Activated T-cell treated with anti-CD3 and anti-CD28 coated beads, Interleukin-2, amount 50 U/mL, for 24 hours (primary cell): Measurements from ENCODE around the gene FAHD2A.
"Not testable (repeated sequence)": the region's sequence is repeated elsewhere in the genome, so short reads cannot be mapped to it uniquely, and the experiment has no call there.

Experiments used
- DNase-seq: peaks from one replicate; pipeline ENCODE4 v3.0.0-alpha.2; 2020
- H3K27ac Mint-ChIP-seq: 2 replicates; pipeline ENCODE4 v1.8.0; 2020; ENCODE audit warnings: mild to moderate bottlenecking, mixed read lengths
- H3K27me3 Mint-ChIP-seq: 2 replicates; pipeline ENCODE4 v1.8.0; 2020; ENCODE audit warnings: mixed read lengths
- H3K36me3 Mint-ChIP-seq: 2 replicates; pipeline ENCODE4 v1.8.0; 2020; ENCODE audit warnings: low read depth, mixed read lengths
- H3K4me1 Mint-ChIP-seq: 2 replicates; pipeline ENCODE4 v1.8.0; 2020; ENCODE audit warnings: low read depth, mixed read lengths
- H3K4me3 Mint-ChIP-seq: 2 replicates; pipeline ENCODE4 v1.8.0; 2020; ENCODE audit warnings: mild to moderate bottlenecking, moderate library complexity, mixed read lengths
- H3K9me3 Mint-ChIP-seq: 2 replicates; pipeline ENCODE4 v1.8.0; 2020; ENCODE audit warnings: mixed read lengths

Gene FAHD2A

DNA sequence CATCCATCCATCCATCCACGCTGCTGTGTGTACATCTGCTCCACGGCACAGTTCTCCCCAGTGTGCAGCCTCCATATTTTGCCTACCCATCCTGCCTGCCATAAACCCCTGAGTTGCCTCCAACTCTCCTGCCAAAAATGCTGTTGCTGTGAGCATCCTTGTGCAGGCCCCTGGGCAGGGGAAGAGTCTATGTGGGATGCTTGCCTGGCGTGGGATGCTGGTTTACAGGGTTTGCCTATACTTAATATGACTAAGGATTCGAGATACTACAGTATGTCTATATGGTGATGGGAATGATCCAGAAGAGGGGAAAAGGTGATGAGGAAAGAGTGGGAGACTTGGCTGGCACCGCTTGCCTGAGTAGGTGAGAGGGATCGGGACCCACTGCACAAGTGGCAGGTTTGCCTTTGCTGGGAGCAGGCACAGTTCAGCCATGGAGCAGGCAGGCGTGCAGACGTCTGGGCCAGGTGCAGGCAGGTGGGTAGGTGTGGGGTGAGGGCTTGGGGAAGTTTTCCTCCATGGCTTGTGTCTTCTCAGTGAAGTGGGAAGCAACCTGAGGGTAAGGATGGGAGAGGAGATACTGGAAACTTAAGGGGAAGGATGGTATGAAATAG is 30.2 kb upstream of the FAHD2A start:
- Mint-ChIP-seq H3K36me3 (no peaks in the 10 kb centered on the region), H3K4me1 (peaks cover 4% of the 10 kb centered on the region), H3K27me3 (peaks cover 39% of the 10 kb centered on the region), H3K9me3 (peaks cover 5% of the 10 kb centered on the region), H3K27ac (no peak overlapping the region), H3K4me3 (no peak overlapping the region)
- no peak for DNase-seq

DNA sequence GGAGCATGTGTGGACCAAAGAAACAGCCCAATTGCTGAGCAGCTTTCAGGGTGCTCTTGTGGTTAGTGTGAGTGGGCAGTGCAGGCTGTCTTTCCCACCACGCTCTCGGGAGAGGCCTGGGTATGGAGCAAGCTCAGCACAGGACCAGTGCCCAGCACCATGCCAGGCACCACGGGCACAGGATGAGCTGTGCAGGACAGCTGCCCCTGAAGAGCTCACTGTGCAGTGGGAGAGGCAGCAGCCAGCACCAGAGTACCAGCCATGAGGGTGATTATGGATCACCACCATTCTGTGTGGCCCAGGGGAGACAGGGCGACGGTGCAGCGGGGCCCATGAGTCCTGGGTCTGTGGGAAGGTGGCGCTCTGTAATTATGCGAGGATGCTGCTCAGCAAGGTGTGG is 29.7 kb upstream of the FAHD2A start:
- peaks cover 39% of the 10 kb centered on the region for H3K27me3 Mint-ChIP-seq

DNA sequence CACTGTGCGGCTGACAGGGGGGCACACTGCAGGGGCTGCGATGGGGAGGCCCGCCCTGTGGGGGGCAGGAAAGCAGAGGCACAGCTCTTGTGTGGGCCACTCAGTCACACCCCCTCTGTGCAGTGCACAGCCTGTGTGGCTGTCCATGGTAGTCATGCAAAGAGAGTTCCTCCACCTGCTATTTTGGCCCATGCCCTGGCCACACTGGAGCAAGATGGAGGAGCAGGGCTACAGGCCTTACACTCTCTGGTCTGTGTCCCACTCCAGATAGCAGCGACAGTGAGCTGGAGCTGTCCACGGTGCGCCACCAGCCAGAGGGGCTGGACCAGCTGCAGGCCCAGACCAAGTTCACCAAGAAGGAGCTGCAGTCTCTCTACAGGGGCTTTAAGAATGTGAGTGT is 28.5 kb upstream of the FAHD2A start:
- H3K9me3 Mint-ChIP-seq = peaks cover 5% of the 10 kb centered on the region
- peaks cover 33% of the 10 kb centered on the region for H3K27me3 Mint-ChIP-seq

More for the DNA sequence above, 29.7 kb upstream of the FAHD2A start:
- Mint-ChIP-seq H3K36me3 (no peaks in the 10 kb centered on the region), H3K27ac (no peak overlapping the region), H3K9me3 (peaks cover 5% of the 10 kb centered on the region), H3K4me3 (no peak overlapping the region), H3K4me1 (peaks cover 4% of the 10 kb centered on the region)
- no peak for DNase-seq

DNA sequence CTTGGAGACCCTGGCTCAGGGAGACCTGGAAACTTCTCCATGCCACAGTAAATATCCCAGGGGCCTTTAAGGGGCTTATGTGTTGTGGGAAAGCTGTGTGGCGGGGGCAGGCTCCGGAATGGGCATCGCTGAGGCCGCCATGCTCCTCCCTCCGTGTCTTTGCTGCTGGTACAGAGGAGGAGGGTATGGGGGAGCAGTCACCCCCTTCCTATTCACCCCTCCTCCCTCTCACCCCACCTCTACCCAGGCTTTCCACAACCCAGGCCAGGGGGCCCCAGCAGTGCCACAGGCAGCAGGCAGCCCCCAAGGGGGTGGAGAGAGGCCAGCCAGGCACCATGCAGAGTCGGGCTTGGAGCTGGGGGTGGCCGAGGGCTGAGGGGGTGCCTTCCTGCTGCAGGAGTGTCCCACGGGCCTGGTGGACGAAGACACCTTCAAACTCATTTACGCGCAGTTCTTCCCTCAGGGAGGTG is 28.0 kb upstream of the FAHD2A start:
- no peaks in the 10 kb centered on the region for H3K36me3 Mint-ChIP-seq
- no peak overlapping the region for H3K27ac Mint-ChIP-seq
- H3K4me3 Mint-ChIP-seq = no peak overlapping the region
- peaks cover 5% of the 10 kb centered on the region for H3K9me3 Mint-ChIP-seq
- DNase-seq = no peak
- peaks cover 4% of the 10 kb centered on the region for H3K4me1 Mint-ChIP-seq
- peaks cover 33% of the 10 kb centered on the region for H3K27me3 Mint-ChIP-seq

More for the DNA sequence above, 28.5 kb upstream of the FAHD2A start:
- DNase-seq = no peak
- H3K4me3 Mint-ChIP-seq = no peak overlapping the region
- no peaks in the 10 kb centered on the region for H3K36me3 Mint-ChIP-seq
- peaks cover 4% of the 10 kb centered on the region for H3K4me1 Mint-ChIP-seq
- H3K27ac Mint-ChIP-seq = no peak overlapping the region

DNA sequence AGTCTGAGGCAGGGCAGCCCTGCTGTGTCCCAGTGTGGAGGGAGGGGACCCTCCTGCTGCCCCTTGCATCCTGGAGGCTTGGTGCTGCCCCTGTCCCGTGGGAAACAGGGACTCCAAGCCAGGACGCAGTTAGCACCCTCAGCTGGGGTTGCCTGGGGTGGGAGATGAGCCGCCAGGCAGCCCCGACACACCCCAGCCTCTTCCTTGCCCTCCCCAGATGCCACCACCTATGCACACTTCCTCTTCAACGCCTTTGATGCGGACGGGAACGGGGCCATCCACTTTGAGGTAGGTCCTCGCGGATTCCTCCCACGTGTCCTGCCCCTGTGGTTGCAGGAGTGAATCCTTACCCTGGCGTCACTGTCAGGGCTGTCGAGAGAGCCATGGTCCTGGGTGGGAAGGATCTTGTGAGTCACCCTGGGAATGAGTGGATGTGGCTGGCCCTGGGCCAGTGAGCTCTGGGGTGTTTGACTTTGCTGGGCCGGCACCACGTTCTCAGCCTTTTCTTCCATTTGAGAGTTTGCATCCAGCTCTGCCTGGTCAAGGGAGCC is 27.5 kb upstream of the FAHD2A start:
- no peak overlapping the region for H3K27ac Mint-ChIP-seq
- peaks cover 4% of the 10 kb centered on the region for H3K4me1 Mint-ChIP-seq
- H3K4me3 Mint-ChIP-seq = no peak overlapping the region
- DNase-seq = no peak
- peaks cover 33% of the 10 kb centered on the region for H3K27me3 Mint-ChIP-seq
- peaks cover 5% of the 10 kb centered on the region for H3K9me3 Mint-ChIP-seq
- H3K36me3 Mint-ChIP-seq = no peaks in the 10 kb centered on the region

DNA sequence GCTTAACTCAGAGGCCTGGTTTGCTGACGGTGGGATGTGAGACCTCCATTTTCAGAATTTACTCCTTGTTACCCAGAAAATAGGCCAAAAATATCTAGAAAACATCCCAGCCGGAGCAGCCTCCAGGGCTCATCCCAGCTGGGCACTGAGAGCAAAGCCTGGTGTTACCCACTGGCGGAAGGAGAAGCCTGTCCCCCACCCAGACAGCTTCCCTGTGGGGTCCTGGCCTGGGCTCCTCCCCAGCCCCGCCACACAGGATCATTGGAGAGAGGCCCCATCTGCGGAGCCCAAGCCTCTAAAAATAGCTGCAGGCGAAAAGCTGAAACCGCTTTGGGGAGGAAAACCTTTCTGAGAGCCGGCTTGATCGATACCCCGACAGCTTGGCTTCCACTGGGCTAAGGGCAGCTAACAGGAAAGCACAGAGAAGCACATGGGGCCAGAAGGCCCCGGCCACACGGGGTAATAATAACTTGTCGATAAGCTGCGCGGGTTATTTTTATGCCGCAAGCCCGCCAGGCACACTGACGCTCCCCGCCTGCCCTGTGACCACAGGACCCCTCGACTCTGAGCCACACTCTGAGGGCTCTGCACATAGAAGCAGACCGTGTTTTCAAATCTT is 26.9 kb upstream of the FAHD2A start:
- no peak overlapping the region for H3K27ac Mint-ChIP-seq
- no peaks in the 10 kb centered on the region for H3K36me3 Mint-ChIP-seq
- H3K9me3 Mint-ChIP-seq = peaks cover 2% of the 10 kb centered on the region
- H3K4me1 Mint-ChIP-seq = peaks cover 4% of the 10 kb centered on the region
- peaks cover 33% of the 10 kb centered on the region for H3K27me3 Mint-ChIP-seq
- no peak overlapping the region for H3K4me3 Mint-ChIP-seq
- DNase-seq = no peak

DNA sequence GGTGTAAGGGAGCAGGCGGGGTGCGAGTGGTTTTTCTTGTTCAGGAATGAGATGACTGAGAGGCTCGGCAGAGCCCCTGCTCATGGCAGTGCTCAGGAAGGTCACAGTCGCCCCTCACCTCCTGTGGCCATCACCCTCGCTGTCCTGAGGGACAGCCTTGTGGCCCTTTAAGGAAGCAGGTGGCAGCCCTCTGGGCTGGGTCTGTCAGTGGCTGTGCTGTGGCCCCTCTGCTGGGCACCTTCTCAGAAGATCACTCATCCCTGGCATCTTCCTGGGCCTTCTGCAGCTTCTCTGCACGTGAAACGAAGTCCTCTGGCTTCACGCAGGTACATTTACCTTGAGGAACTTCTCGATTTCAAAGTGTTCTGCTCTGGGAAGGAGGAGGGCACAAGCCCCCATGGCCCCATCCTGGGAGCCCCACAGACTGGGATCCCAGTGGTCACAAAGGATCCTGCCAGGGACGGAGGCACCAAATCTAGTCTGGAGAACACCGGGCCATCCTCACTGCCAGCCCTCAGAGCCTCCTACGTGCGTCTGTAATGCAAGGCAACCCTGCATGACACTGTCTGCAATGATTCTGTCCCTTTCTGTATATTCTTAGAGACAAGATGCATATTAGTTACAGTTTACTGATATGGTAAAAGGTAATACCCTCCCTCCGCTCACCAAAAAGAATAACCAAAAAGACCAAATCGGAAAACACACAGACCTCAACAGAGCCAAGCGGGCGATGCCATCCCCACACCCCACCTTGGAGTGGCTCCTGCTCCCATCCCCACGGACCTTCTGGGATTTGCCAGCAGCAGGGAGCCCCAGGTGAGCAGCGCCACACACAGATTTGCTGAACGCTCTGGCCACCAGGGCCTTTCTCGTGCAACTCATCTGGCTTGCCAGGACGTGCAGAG is 25.9 kb upstream of the FAHD2A start:
- no peak for DNase-seq
- Mint-ChIP-seq H3K4me1 (peaks cover 4% of the 10 kb centered on the region), H3K36me3 (no peaks in the 10 kb centered on the region), H3K27me3 (peaks cover 28% of the 10 kb centered on the region), H3K4me3 (no peak overlapping the region), H3K9me3 (peaks cover 2% of the 10 kb centered on the region), H3K27ac (no peak overlapping the region)

DNA sequence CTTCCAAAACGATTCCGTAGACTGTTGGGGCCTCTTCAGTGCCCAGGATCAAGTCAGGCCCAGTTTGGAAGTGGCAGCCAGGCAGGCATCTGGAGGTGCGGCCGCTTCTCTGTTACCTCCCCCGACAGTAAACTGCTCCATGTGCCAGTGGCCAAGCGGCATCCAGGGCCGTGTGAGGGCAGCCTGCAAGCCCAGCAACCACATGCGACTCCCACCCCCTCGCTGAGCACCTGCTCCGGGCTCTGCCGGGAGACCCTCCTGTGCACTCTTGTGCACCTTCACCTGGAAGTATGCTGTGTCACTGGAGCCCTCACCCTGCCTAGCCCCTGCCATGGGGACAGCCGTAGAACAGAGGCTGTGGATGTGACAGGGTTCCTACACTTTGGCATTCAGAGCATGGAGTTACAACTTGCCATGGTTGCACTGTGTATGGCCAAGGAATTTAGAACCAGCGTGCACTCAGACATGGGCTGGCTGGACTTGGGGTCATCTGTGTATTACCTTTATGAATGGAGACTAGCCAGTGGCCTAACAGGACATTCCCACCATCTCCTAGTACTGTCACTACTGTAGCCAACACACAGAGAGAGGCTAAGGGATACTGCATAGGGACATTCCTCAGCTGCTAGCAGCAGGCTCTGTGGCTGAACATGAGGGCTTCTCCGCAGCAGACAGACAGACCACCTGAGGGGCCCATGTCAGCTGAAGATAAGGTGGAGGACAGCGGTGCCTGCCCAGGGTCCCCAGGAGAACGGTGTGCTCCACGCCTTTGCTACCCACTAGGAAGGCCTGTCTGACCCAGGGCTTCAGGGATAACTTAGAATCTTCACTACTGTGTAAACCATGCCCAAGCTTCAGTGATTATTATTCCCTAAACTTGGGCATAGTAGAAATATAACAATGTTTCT is 25.0 kb upstream of the FAHD2A start:
- Mint-ChIP-seq H3K9me3 (no peaks in the 10 kb centered on the region), H3K27me3 (peaks cover 26% of the 10 kb centered on the region), H3K36me3 (no peaks in the 10 kb centered on the region), H3K27ac (no peak overlapping the region), H3K4me3 (no peak overlapping the region), H3K4me1 (peaks cover 4% of the 10 kb centered on the region)
- no peak for DNase-seq

DNA sequence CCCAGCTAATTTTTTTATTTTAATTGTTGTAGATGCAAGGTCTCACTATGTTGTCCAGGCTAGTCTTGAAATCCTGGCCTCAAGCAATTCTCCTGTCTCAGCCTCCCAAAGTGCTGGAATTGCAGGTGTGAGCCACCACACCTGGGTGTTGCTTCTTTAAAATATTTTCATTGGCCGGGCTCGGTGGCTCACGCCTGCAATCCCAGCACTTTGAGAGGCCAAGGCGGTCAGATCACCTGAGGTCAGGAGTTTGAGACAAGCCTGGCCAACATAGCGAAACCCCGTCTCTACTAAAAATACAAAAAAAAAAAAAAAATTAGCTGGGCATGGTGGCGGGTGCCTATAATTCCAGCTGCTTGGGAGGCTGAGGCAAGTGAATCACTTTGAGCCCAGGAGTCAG is 24.2 kb upstream of the FAHD2A start:
- not testable (repeated sequence) for H3K27ac Mint-ChIP-seq, H3K4me3 Mint-ChIP-seq, H3K36me3 Mint-ChIP-seq, DNase-seq, H3K4me1 Mint-ChIP-seq, H3K9me3 Mint-ChIP-seq
- peaks cover 23% of the 10 kb centered on the region for H3K27me3 Mint-ChIP-seq

DNA sequence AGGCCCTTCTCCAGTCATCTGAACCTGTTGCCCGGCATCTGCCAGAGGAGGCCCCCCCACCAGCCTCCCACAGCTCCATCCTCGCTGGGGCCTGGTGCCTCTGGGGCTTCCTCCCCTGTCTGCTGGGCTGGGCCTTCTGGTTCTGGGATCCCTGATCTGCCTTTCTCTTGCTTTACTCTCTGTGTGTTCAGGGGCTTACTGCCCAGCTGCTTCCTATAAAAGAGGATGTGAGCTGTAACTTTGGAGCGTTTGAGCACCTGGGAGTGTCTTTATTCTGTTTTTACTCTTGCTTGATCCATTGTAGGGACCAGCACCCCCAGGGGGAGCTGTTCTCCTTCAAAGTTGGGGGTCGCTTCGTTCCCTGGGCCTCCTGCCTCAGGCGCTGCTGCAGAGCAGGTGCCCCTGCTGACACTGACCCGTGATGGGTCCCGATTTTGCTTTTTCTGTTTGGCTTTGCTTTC is 23.1 kb upstream of the FAHD2A start:
- Mint-ChIP-seq H3K4me1 (peaks cover 4% of the 10 kb centered on the region), H3K4me3 (no peak overlapping the region), H3K27ac (no peak overlapping the region), H3K9me3 (no peaks in the 10 kb centered on the region), H3K27me3 (peaks cover 27% of the 10 kb centered on the region), H3K36me3 (no peaks in the 10 kb centered on the region)
- DNase-seq = no peak

DNA sequence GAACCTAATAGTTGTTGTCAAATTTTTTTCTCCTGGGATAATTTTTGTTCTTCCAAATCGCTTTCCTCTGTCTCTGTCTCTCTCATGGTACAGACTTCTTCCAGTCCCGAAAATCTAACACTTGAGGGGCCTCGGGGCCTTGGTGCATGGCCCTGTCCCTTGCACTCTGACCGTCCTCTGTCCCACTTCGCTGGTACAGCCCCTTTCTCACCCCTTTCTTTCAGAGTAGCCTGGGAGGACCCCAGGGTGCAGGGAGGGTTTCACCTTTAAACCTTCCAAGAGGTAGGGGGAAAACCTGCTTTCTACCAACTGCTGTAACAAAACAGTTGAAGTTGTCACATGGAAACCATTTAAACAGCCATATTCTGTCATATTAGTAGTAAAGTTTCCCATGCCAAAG is 22.2 kb upstream of the FAHD2A start:
- no peaks in the 10 kb centered on the region for H3K9me3 Mint-ChIP-seq
- H3K36me3 Mint-ChIP-seq = no peaks in the 10 kb centered on the region
- H3K4me1 Mint-ChIP-seq = peaks cover under 1% of the 10 kb centered on the region
- no peak overlapping the region for H3K27ac Mint-ChIP-seq
- no peak for DNase-seq
- H3K4me3 Mint-ChIP-seq = no peak overlapping the region
- H3K27me3 Mint-ChIP-seq = peaks cover 21% of the 10 kb centered on the region

DNA sequence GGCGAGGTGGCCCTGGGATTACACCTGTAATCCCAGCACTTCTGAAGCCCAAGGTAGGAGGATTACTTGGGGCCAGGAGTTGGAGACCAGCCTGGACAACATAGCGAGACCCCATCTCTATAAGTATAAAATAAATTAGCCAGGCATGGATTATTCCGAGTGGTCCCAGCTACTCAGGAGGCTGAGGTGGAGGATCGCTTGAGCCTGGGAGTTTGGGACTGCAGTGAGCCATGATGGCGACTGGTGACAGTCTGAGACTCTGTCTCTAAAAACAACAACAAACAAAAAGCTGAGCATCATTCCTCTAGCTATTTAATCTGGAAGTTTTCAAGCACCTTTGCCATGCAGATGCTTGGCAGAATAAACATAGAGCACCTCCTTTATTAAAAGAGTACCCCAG is 21.8 kb upstream of the FAHD2A start:
- no peaks in the 10 kb centered on the region for H3K9me3 Mint-ChIP-seq
- no peak overlapping the region for H3K27ac Mint-ChIP-seq
- no peaks in the 10 kb centered on the region for H3K4me1 Mint-ChIP-seq
- DNase-seq = no peak
- H3K4me3 Mint-ChIP-seq = no peak overlapping the region
- no peaks in the 10 kb centered on the region for H3K36me3 Mint-ChIP-seq
- H3K27me3 Mint-ChIP-seq = peaks cover 18% of the 10 kb centered on the region

DNA sequence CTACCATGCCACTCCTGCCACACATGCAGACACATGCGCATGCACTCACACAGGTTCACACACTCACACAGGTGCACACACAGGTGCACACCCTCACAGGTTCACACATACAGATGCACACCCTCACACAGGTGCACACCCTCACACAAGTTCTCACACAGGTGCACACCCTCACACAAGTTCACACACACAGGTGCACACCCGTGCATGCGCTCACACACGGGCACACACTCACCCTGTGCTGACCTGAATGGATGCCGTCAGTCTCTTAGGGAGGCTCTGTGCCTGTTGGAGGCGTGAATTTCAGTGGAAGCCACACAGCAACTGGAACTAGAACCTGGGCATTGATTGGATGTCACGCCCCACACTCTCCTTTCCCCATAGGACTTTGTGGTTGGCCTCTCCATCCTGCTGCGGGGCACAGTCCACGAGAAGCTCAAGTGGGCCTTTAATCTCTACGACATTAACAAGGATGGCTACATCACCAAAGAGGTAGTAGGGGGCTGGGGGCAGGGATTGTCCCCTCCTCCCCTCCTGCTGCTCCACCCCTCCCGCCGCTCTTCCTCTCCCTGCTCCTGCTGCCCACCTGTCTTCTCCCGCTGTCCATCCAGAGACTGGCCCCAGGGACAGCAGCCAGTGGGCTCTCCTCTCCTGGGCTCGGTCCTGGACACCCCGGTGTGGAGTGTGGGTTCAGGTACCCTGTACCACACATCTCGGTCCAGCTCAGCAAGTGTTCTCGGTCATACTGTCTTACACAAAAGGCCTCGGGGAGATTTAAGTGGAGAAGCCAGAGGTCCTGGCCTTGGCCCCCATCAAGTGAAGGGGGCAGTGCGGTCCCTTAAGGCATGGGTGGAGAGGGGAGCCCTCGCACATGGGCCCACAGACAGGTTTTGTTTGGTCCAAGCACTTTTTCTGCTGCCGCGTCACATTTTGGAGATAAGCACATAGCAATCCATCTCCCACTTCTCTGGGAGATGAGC is 21.0 kb upstream of the FAHD2A start:
- no peaks in the 10 kb centered on the region for H3K9me3 Mint-ChIP-seq
- no peak overlapping the region for H3K4me3 Mint-ChIP-seq
- DNase-seq = no peak
- H3K27ac Mint-ChIP-seq = no peak overlapping the region
- no peaks in the 10 kb centered on the region for H3K36me3 Mint-ChIP-seq
- peaks cover 14% of the 10 kb centered on the region for H3K27me3 Mint-ChIP-seq
- no peaks in the 10 kb centered on the region for H3K4me1 Mint-ChIP-seq
